GM12875 (cell line): Measurements from ENCODE around the gene ZNF124.

ENCODE experiments used
- H3K4me3 ChIP-seq: one replicate; pipeline ENCODE4 v1.5.1; 2011; ENCODE audit warnings: low read depth, low read length, control low read depth
- TF ChIP-seq, protein P1 (sequence below): IDR thresholded peaks from 2 replicates; pipeline ENCODE4 v1.5.1; 2011; ENCODE audit warnings: low read depth, mild to moderate bottlenecking, control low read depth, inconsistent platforms, low read length, moderate library complexity, borderline replicate concordance; ENCODE audit not compliant: insufficient read depth

The ZNF124 gene

DNA sequence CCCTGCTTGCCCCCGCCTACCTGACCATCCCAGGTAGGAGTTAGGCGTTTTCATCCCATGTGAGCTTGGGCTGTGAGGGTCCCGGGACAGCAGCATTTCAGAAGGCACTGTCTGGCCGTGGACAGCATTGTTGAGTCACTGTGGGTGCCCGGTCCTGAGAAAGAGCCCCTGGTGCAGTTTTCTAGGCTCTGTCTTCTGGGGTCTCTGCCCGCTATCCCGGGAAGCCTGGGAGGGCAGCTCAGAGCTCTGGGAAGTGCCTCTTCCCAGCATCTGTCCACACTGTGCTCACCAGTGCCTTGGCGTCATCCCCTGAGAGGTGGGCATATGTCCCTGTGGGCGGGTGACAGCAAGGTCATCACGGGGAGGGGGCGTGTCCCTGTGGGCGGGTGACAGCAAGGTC lies 56.3 kb downstream of the ZNF124 start:
- H3K4me3 ChIP-seq: no peak overlapping the region
- TF ChIP-seq, protein P1, sequence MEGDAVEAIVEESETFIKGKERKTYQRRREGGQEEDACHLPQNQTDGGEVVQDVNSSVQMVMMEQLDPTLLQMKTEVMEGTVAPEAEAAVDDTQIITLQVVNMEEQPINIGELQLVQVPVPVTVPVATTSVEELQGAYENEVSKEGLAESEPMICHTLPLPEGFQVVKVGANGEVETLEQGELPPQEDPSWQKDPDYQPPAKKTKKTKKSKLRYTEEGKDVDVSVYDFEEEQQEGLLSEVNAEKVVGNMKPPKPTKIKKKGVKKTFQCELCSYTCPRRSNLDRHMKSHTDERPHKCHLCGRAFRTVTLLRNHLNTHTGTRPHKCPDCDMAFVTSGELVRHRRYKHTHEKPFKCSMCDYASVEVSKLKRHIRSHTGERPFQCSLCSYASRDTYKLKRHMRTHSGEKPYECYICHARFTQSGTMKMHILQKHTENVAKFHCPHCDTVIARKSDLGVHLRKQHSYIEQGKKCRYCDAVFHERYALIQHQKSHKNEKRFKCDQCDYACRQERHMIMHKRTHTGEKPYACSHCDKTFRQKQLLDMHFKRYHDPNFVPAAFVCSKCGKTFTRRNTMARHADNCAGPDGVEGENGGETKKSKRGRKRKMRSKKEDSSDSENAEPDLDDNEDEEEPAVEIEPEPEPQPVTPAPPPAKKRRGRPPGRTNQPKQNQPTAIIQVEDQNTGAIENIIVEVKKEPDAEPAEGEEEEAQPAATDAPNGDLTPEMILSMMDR: no peak

DNA sequence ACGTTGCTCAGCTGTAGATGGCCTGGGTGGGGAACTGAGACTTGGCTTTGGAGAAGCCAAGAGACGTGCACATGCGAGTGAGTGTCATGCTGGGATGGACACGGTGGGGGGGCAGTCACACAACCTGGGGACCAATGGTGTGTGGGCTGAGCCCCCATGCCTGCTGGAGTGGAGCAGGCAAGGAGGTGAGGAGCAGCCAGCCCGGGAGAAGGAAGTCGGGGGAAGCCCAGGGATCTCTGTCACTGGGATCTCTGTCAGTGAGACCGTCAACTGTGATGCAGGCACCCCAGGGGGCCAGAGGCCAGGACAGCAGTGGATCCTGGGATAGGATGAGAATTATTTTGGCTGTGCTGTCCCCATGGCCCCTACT lies 56.7 kb downstream of the ZNF124 start:
- TF ChIP-seq, protein P1: no peak
- H3K4me3 ChIP-seq: no peak overlapping the region

DNA sequence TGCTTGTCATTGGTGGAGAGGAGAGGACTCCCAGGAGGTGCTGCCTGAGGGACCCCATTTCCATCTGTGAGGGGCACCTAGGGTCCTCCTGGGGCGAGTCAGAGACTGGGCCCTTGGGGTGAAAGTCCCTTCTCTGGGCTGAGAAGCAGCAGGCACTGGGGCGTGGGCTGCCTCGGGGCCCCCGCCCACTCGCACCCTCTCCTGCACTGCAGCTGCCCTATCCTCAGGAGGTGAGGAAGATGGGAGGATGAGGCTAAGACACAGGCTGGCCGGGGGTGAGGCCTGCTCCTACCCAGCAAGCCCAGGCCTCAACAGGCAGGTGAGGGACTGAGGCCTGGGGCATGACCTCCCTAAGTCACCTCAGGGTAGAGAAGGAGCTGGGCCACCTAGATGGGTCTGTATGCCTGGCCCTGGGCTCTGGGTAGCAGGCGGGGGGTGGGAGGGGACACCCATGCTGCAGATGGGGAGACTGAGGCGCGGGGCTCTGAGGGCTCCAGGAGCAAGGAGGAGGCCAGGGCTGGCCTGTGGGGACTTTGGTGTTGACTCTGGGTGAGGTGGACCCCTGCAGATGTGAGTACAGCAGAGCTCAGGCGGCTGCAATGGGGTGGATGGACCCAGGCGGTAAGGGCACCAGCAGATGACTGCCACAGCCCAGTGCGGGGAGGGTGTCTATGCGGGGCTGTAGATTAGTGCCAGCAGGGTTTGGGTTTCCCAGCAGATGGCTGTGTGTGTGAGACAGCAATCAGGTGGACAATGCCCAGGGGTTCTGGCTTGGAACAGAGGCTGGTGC lies 57.3 kb downstream of the ZNF124 start:
- H3K4me3 ChIP-seq: no peak overlapping the region
- TF ChIP-seq, protein P1: no peak

DNA sequence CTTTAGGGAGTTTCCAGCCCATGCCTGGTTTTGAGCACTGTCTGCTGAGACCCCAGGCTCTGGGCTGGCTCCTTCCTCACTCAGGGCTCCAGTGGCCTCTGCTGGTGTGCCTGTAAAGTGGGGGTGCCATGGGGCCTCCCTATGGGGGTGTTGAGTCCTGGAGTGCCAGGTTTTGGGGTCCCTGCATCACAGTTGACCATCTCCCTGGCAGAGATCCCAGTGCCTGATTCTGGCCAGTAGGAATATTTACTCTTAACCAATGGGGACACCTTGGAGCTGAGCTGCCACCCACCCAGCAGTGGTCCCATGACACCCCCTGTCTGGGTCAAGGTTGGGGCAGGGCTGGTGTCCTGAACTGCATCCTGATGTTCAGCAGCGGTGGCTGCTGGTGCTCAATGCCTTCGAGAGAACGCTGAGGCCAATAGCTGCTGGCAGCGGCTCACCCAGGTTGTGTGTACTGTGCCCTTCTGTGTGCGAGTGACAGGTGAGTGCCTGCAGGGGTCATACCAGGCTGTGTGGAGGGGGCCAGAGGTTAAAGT lies 58.0 kb downstream of the ZNF124 start:
- TF ChIP-seq, protein P1: no peak
- H3K4me3 ChIP-seq: no peak overlapping the region

DNA sequence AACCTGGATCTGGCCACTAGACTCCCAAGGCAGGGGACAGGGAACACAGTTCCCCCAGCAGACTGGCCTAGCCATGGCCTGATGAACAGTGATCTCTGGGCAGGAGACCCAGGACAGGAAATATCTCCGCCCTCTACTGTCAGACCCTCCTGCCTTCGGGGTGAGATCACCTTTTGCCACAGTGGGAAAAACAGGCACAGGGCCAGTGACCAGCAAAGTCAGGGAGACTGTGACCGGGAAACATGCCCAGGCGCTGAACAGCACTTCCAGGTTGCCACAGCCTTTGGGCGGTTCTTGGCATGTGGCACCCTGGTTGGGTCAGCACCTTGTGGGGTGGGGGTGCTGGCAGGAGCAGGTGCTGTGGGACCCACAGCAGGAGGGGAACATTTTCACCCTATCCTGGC lies 58.7 kb downstream of the ZNF124 start:
- H3K4me3 ChIP-seq: no peak overlapping the region
- TF ChIP-seq, protein P1: no peak

DNA sequence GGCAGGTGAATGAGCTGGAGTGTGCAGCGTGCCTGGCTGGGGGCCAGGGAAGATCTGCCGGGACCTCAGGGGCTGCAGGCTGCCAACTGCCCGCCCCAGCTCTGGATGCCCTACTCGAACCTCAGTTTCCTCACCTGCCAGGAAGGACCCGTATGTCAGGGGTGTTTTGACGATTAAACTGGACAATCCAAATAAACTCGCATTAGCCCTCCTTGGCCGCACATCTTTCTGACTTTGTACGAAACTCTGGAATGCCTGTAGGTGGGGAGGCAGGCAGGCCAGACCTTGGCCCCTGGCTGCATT lies 59.4 kb downstream of the ZNF124 start:
- TF ChIP-seq, protein P1: no peak
- H3K4me3 ChIP-seq: no peak overlapping the region

DNA sequence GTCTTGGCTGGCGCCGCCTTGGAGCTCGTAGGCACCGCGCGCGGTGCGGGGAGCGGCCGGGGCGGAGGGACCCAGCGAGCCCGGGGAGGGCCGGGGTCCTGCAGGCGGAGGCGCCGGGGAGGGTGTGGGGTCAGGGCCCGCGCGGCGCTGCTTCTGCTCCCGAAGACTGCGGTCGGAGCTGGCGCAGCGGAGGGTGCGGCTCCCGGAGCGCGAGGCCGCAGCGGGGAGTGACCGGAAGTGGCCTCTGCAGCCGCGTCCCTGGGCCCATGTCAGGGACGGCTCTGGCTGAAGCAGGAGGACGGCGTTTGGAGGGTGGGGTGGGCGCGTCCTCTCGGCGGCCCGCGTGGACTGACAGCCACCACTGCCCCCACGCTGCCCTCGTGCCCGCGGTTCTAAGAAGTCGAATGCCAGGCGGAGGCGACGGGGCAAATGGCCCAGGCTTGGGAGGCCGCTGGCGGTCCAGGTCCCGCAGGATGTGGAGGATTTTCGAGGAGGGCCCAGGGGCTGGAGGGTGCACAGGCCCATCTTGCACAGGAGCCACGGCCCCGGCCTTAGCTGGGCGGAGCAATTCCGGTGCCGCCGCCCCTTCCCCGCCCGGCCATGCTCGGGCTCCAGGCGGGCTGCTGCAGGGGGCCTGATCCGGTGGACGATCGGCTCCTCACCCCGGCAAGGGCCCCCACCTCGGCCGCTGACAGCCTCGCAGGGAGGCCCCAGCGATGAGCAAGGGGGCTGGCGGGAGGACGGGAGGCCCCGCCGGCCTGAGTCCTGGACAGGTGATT lies 59.9 kb downstream of the ZNF124 start:
- H3K4me3 ChIP-seq: no peak overlapping the region
- TF ChIP-seq, protein P1: no peak
